ENCODE results near the gene GALNT6.
A peak's percentile ranks its signal among the peaks of the same experiment; 100 is the strongest.
"Not testable (repeated sequence)": the region's sequence is repeated elsewhere in the genome, so short reads cannot be mapped to it uniquely, and the experiment has no call there.

GALNT6 gene

DNA sequence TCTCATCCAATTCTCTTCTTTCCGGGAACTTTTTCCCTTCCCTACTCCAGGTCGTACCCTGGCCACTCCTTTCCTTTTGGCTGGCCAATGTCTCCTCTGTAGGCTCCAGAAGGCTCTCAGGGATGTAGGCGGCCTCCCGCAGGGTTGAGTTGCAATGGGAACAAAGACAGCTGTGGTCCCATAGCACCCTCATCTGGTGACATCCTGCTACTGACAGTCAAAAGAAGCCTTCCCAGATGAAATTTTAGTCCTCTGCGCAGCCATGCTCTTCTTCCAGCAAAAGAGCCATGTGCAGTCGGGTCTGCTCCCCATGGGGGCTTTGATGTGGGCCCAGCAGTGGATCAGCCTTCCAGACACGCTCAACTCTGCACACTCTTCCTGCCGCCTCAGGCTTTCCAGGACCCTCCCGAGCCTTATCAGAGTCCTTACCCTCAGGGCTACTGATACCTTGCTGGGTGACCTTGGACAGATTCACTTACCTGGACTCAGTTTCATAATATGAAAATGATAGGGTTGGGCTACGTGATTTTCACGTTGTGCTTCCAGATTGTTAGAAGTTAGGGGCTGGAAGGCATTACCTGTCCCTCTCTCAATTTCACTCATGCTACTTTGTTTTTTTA lies 39.2 kb downstream of the GALNT6 start:
- H3K9ac ChIP-seq (ENCODE audit: low read length in 2 of 2) = no peak overlapping the region
- no peak overlapping the region for H3K27ac ChIP-seq (ENCODE audit: low read length)
- no peaks in the 10 kb centered on the region for H3K27me3 ChIP-seq (ENCODE audit: control insufficient read depth in 1 of 2, insufficient read depth in 2 of 2, low read length in 2 of 2)

GRCh38 chr12:51349026-51349425 lies 42.2 kb downstream of the GALNT6 start:
- H3K9me3 ChIP-seq (ENCODE audit: control insufficient read depth in 2 of 2, low read length in 2 of 2) = no peaks in the 10 kb centered on the region
- no peaks in the 10 kb centered on the region for H3K36me3 ChIP-seq (ENCODE audit: control insufficient read depth in 2 of 2, insufficient read depth in 2 of 2, low read length in 2 of 2)
- H3K9ac ChIP-seq (ENCODE audit: low read length in 2 of 2) = no peak overlapping the region
- no peaks in the 10 kb centered on the region for H3K4me1 ChIP-seq (ENCODE audit: control insufficient read depth, insufficient read depth, low read length)
- H3K27ac ChIP-seq (ENCODE audit: low read length) = no peak overlapping the region
- no peak overlapping the region for H3K4me3 ChIP-seq (ENCODE audit: low read length in 2 of 2)
- no peaks in the 10 kb centered on the region for H3K27me3 ChIP-seq (ENCODE audit: control insufficient read depth in 1 of 2, insufficient read depth in 2 of 2, low read length in 2 of 2)

More for the DNA sequence above, 39.2 kb downstream of the GALNT6 start:
- Histone ChIP-seq H3K9me3 (ENCODE audit: control insufficient read depth in 2 of 2, low read length in 2 of 2) (no peaks in the 10 kb centered on the region), H3K4me1 (ENCODE audit: control insufficient read depth, insufficient read depth, low read length) (no peaks in the 10 kb centered on the region), H3K4me3 (ENCODE audit: low read length in 2 of 2) (no peak overlapping the region), H3K36me3 (ENCODE audit: control insufficient read depth in 2 of 2, insufficient read depth in 2 of 2, low read length in 2 of 2) (no peaks in the 10 kb centered on the region)

GRCh38 chr12:51348116-51348515 lies 43.1 kb downstream of the GALNT6 start:
- no peak overlapping the region for H3K9ac ChIP-seq (ENCODE audit: low read length in 2 of 2)
- no peak overlapping the region for H3K4me3 ChIP-seq (ENCODE audit: low read length in 2 of 2)

DNA sequence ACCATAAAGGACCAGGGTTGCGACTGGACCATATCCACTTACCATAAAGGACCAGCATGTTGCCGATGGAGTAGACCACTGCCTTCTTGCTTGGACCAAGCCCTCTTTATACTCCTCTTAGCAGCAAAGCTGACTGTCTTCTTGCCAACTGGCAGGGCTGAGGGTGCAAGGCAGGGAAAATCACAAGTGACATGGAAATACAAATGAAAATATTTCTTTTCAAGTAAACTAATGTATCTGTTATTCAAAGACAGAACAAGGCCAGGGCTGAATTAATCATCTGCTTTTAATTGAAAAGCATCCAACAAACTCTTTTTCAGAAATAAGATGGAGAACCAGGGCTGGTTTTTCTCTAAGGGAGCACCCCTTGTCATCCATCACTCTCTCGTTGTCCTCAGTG lies 44.6 kb downstream of the GALNT6 start, which contains the start of gene CELA1:
Gene CELA1 (minus strand): TSS at position 99 of the 400 bp plus-strand sequence. CDS start 41 bp downstream, at position 58.
- Histone ChIP-seq H3K27me3 (ENCODE audit: control insufficient read depth in 1 of 2, insufficient read depth in 2 of 2, low read length in 2 of 2) (no peaks in the 10 kb centered on the region), H3K4me3 (ENCODE audit: low read length in 2 of 2) (no peak within 1 kb of the TSS), H3K9ac (ENCODE audit: low read length in 2 of 2) (no peak within 1 kb of the TSS), H3K9me3 (ENCODE audit: control insufficient read depth in 2 of 2, low read length in 2 of 2) (no peaks in the 10 kb centered on the region), H3K36me3 (ENCODE audit: control insufficient read depth in 2 of 2, insufficient read depth in 2 of 2, low read length in 2 of 2) (no peaks in the 10 kb centered on the region), H3K27ac (ENCODE audit: low read length) (no peak within 1 kb of the TSS), H3K4me1 (ENCODE audit: control insufficient read depth, insufficient read depth, low read length) (no peaks in the 10 kb centered on the region)

More at GRCh38 chr12:51348116-51348515, 43.1 kb downstream of the GALNT6 start:
- no peak overlapping the region for H3K27ac ChIP-seq (ENCODE audit: low read length)
- H3K4me1 ChIP-seq (ENCODE audit: control insufficient read depth, insufficient read depth, low read length) = no peaks in the 10 kb centered on the region
- H3K27me3 ChIP-seq (ENCODE audit: control insufficient read depth in 1 of 2, insufficient read depth in 2 of 2, low read length in 2 of 2) = no peaks in the 10 kb centered on the region
- H3K36me3 ChIP-seq (ENCODE audit: control insufficient read depth in 2 of 2, insufficient read depth in 2 of 2, low read length in 2 of 2) = no peaks in the 10 kb centered on the region
- H3K9me3 ChIP-seq (ENCODE audit: control insufficient read depth in 2 of 2, low read length in 2 of 2) = no peaks in the 10 kb centered on the region

DNA sequence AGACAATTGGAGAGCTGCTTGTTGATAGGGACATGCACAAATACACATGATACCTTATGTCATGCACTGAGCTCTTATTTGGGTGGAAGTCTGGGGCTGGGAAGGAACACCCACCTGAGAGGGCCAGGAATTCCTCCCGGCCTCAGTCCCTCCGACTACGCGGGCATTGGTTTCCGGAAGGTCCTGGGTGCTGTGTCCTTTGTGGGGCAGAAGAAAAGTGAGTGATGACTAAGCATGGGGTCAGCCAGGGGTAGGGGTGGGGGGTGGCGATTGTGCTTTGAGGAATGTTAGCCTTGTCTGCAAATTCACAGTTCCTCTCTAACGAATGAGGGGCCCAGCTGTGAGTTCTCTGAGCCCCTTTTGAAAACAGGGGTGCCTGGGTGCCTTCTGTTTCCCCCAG lies 45.5 kb downstream of the GALNT6 start:
- H3K9ac ChIP-seq (ENCODE audit: low read length in 2 of 2) = no peak overlapping the region
- no peak overlapping the region for H3K4me3 ChIP-seq (ENCODE audit: low read length in 2 of 2)
- peaks cover 4% of the 10 kb centered on the region for H3K4me1 ChIP-seq (ENCODE audit: control insufficient read depth, insufficient read depth, low read length)
- no peak overlapping the region for H3K27ac ChIP-seq (ENCODE audit: low read length)
- H3K27me3 ChIP-seq (ENCODE audit: control insufficient read depth in 1 of 2, insufficient read depth in 2 of 2, low read length in 2 of 2) = no peaks in the 10 kb centered on the region
- no peaks in the 10 kb centered on the region for H3K36me3 ChIP-seq (ENCODE audit: control insufficient read depth in 2 of 2, insufficient read depth in 2 of 2, low read length in 2 of 2)
- H3K9me3 ChIP-seq (ENCODE audit: control insufficient read depth in 2 of 2, low read length in 2 of 2) = no peaks in the 10 kb centered on the region

DNA sequence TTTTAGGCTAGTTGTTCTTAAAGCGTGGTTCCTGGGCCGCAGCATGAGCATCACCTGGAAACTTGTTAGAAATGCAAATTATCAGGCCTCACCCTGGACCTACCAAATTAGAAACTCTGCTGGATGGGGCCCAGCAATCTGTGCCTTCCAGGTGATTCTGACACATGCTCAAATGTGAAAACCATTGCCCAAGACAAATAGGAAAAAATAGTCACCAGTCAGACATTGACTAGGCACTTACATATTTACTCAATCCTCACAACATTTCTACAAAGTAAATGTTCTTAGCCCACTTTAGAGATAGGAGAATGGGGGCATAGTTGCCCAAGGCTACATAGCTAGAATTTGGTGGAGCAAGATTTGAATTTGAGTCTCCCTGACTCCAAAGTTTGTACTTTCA lies 48.0 kb downstream of the GALNT6 start:
- Histone ChIP-seq H3K27ac (ENCODE audit: low read length) (no peak overlapping the region), H3K36me3 (ENCODE audit: control insufficient read depth in 2 of 2, insufficient read depth in 2 of 2, low read length in 2 of 2) (no peaks in the 10 kb centered on the region)

DNA sequence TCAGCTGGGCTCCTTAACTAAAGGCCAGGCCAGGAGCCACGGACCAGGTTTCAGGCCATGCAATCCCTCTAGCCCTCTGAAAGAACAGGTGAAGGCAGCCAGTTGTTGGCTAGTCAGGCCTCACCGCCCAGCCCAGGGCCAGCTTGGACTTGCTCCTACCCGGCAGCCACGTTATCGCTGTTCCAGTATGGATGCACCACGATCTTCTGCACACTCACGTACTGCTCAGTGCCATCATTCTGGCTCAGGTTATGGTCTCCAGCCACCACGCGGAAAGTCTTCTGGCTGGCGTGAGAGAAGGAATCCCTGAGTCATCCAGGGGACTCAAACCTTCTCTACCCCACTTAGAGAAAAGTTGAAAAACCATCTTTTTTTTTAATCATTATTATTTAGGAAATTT lies 48.8 kb downstream of the GALNT6 start:
- Histone ChIP-seq H3K9ac (ENCODE audit: low read length in 2 of 2) (no peak overlapping the region), H3K4me1 (ENCODE audit: control insufficient read depth, insufficient read depth, low read length) (peaks cover 4% of the 10 kb centered on the region), H3K27me3 (ENCODE audit: control insufficient read depth in 1 of 2, insufficient read depth in 2 of 2, low read length in 2 of 2) (no peaks in the 10 kb centered on the region), H3K4me3 (ENCODE audit: low read length in 2 of 2) (no peak overlapping the region), H3K9me3 (ENCODE audit: control insufficient read depth in 2 of 2, low read length in 2 of 2) (no peaks in the 10 kb centered on the region), H3K36me3 (ENCODE audit: control insufficient read depth in 2 of 2, insufficient read depth in 2 of 2, low read length in 2 of 2) (no peaks in the 10 kb centered on the region), H3K27ac (ENCODE audit: low read length) (no peak overlapping the region)

More for the DNA sequence above, 48.0 kb downstream of the GALNT6 start:
- Histone ChIP-seq H3K9ac (ENCODE audit: low read length in 2 of 2) (no peak overlapping the region), H3K27me3 (ENCODE audit: control insufficient read depth in 1 of 2, insufficient read depth in 2 of 2, low read length in 2 of 2) (no peaks in the 10 kb centered on the region), H3K4me3 (ENCODE audit: low read length in 2 of 2) (no peak overlapping the region), H3K4me1 (ENCODE audit: control insufficient read depth, insufficient read depth, low read length) (peaks cover 4% of the 10 kb centered on the region), H3K9me3 (ENCODE audit: control insufficient read depth in 2 of 2, low read length in 2 of 2) (no peaks in the 10 kb centered on the region)

GRCh38 chr12:51341251-51342007 lies 49.8 kb downstream of the GALNT6 start:
- Histone ChIP-seq H3K36me3 (ENCODE audit: control insufficient read depth in 2 of 2, insufficient read depth in 2 of 2, low read length in 2 of 2) (no peaks in the 10 kb centered on the region), H3K27me3 (ENCODE audit: control insufficient read depth in 1 of 2, insufficient read depth in 2 of 2, low read length in 2 of 2) (no peaks in the 10 kb centered on the region), H3K9ac (ENCODE audit: low read length in 2 of 2) (peak overlapping the region in 1 of 2 donors; percentile 69), H3K9me3 (ENCODE audit: control insufficient read depth in 2 of 2, low read length in 2 of 2) (no peaks in the 10 kb centered on the region), H3K4me3 (ENCODE audit: low read length in 2 of 2) (peak overlapping the region; percentile 55 to 68), H3K4me1 (ENCODE audit: control insufficient read depth, insufficient read depth, low read length) (peaks cover 4% of the 10 kb centered on the region), H3K27ac (ENCODE audit: low read length) (no peak overlapping the region)

DNA sequence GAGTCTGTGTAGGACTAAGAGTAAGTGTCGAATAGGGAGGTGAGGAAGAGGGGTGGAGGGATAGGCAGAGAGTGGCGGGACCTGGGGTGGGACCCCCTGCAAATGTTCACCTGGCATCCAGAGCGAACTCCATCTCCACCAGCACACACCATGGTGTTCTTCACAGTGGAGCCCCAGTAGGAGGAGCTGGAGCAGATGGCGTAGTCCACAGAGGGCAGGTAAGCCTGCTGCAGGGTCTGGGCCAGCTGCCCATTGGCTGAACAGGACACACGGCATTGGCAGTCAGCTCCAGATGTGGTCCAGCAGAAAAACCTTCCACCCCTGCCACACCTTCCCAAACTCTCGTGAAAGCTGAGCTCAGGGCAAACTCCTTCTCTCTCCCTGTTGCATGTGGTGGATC lies 51.5 kb downstream of the GALNT6 start:
- no peak overlapping the region for H3K9ac ChIP-seq (ENCODE audit: low read length in 2 of 2)
- H3K4me1 ChIP-seq (ENCODE audit: control insufficient read depth, insufficient read depth, low read length) = peaks cover 4% of the 10 kb centered on the region
- H3K27ac ChIP-seq (ENCODE audit: low read length) = no peak overlapping the region
- no peaks in the 10 kb centered on the region for H3K9me3 ChIP-seq (ENCODE audit: control insufficient read depth in 2 of 2, low read length in 2 of 2)
- no peaks in the 10 kb centered on the region for H3K27me3 ChIP-seq (ENCODE audit: control insufficient read depth in 1 of 2, insufficient read depth in 2 of 2, low read length in 2 of 2)
- no peak overlapping the region for H3K4me3 ChIP-seq (ENCODE audit: low read length in 2 of 2)
- H3K36me3 ChIP-seq (ENCODE audit: control insufficient read depth in 2 of 2, insufficient read depth in 2 of 2, low read length in 2 of 2) = no peaks in the 10 kb centered on the region

GRCh38 chr12:51337336-51337735 lies 53.9 kb downstream of the GALNT6 start:
- H3K36me3 ChIP-seq (ENCODE audit: control insufficient read depth in 2 of 2, insufficient read depth in 2 of 2, low read length in 2 of 2); H3K27me3 ChIP-seq (ENCODE audit: control insufficient read depth in 1 of 2, insufficient read depth in 2 of 2, low read length in 2 of 2); H3K4me3 ChIP-seq (ENCODE audit: low read length in 2 of 2); H3K9ac ChIP-seq (ENCODE audit: low read length in 2 of 2); H3K27ac ChIP-seq (ENCODE audit: low read length); H3K4me1 ChIP-seq (ENCODE audit: control insufficient read depth, insufficient read depth, low read length); H3K9me3 ChIP-seq (ENCODE audit: control insufficient read depth in 2 of 2, low read length in 2 of 2): not testable (repeated sequence)

DNA sequence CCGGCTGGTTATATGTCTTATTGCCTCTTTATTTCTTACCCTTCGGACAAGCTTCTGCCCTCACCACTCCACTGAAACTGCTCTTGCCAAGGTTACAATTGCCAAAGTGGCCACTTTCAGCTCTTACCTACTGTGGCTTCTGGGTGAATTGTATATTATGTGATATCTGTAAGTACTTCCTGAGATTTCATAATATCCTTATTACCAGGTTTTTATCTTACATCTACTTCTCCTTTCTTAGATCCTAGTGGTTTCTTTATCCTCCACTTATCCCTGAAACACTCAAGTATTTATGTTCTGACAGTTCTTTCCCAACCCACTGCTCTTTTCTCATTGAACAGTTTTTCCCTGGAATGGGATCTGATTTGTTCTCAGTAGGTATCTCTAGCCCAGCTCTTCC lies 55.3 kb downstream of the GALNT6 start:
- Histone ChIP-seq H3K27ac (ENCODE audit: low read length) (no peak overlapping the region), H3K4me1 (ENCODE audit: control insufficient read depth, insufficient read depth, low read length) (no peaks in the 10 kb centered on the region), H3K36me3 (ENCODE audit: control insufficient read depth in 2 of 2, insufficient read depth in 2 of 2, low read length in 2 of 2) (no peaks in the 10 kb centered on the region), H3K9ac (ENCODE audit: low read length in 2 of 2) (no peak overlapping the region), H3K27me3 (ENCODE audit: control insufficient read depth in 1 of 2, insufficient read depth in 2 of 2, low read length in 2 of 2) (no peaks in the 10 kb centered on the region), H3K4me3 (ENCODE audit: low read length in 2 of 2) (no peak overlapping the region), H3K9me3 (ENCODE audit: control insufficient read depth in 2 of 2, low read length in 2 of 2) (no peaks in the 10 kb centered on the region)
